Fibroblast of villous mesenchyme (primary cell): ENCODE measurements around the gene STOM. TPM values are rescaled to one million over a fixed set of nuclear protein-coding genes. Genes with fewer than 3 reads are reported as not detected.
"Not testable (repeated sequence)": the region's sequence is repeated elsewhere in the genome, so short reads cannot be mapped to it uniquely, and the experiment has no call there.

Experiments used
- DNase-seq: peaks from one replicate; pipeline ENCODE4 v3.0.0-alpha.2; 2010; ENCODE audit warnings: low read depth
- H3K4me3 ChIP-seq: 2 replicates; pipeline ENCODE4 v1.5.1; 2011; ENCODE audit warnings: low read depth, mild to moderate bottlenecking, low read length
- total RNA-seq: library from RNA; depleted of rRNA; stranded (reverse); fragments of >200 nt; gene quantifications from 2 replicates; pipeline ENCODE4 v1.2.3, GENCODE V29; 2012
- TF ChIP-seq, protein P1 (sequence below): IDR thresholded peaks from 2 replicates; pipeline ENCODE4 v1.5.1; 2012; ENCODE audit warnings: low read depth, mild to moderate bottlenecking, low read length; ENCODE audit not compliant: insufficient read depth

Gene STOM
- total RNA-seq, 1 donor: 168 TPM

DNA sequence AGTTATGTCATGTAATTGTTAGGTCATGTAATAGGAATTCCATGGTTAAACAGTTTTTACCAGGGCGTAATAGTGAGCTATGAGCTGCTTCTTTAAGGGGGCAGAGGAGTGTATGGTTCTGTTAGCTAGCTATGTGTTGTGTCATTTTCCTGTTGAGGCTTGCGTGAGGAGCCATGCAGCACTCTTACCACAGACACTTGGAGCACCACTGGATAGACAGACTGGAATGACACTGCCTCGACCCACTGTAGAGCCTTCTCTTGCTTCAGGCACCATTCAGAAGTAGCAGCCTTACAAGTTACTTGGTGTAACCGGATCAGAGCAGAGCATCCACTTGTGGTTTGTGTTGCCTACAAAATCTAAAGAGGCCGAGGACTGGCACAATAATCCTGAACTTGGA lies 28.3 kb upstream of the STOM start:
- TF ChIP-seq, protein P1, sequence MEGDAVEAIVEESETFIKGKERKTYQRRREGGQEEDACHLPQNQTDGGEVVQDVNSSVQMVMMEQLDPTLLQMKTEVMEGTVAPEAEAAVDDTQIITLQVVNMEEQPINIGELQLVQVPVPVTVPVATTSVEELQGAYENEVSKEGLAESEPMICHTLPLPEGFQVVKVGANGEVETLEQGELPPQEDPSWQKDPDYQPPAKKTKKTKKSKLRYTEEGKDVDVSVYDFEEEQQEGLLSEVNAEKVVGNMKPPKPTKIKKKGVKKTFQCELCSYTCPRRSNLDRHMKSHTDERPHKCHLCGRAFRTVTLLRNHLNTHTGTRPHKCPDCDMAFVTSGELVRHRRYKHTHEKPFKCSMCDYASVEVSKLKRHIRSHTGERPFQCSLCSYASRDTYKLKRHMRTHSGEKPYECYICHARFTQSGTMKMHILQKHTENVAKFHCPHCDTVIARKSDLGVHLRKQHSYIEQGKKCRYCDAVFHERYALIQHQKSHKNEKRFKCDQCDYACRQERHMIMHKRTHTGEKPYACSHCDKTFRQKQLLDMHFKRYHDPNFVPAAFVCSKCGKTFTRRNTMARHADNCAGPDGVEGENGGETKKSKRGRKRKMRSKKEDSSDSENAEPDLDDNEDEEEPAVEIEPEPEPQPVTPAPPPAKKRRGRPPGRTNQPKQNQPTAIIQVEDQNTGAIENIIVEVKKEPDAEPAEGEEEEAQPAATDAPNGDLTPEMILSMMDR: no peak
- DNase-seq: peak; percentile 77
- no peak overlapping the region for H3K4me3 ChIP-seq

DNA sequence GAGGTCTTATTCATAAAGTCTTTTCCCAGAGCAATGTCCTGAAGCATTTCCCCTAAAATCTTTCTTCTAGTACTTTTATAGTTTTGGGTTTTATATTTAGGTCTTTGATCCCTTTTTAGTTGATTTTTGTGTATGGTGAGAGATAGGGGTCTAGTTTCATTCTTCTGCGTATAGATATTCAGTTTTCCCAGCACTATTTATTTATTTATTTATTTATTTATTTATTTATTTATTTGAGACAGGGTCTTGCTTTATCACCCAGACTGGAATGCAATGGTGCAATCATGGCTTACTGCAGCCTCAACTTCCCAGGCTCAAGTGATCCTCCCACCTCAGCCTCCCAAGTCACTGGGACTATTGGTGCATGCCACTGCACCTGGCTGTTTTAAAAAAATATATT lies 27.2 kb upstream of the STOM start:
- DNase-seq, H3K4me3 ChIP-seq: not testable (repeated sequence)

DNA sequence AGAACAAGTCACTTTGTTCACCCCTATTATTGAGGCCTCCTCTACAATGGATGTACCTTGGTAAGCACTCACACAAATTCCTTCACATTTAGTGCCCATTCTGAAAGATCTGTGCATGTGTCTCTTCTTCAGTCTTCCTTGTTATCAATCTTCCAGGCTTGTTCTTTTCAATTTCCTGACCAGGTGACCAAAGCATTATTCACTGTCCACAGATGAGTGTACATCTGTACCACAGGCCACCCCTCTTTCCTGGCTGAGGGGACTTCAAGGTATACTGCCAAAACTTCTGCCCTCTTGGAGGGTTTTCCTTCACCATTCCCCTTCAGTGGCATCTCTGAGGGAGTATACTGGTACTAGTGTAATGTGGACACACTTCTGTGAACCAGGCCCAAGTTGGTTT lies 25.5 kb upstream of the STOM start:
- no peak for DNase-seq
- TF ChIP-seq, protein P1: no peak
- H3K4me3 ChIP-seq: no peak overlapping the region

DNA sequence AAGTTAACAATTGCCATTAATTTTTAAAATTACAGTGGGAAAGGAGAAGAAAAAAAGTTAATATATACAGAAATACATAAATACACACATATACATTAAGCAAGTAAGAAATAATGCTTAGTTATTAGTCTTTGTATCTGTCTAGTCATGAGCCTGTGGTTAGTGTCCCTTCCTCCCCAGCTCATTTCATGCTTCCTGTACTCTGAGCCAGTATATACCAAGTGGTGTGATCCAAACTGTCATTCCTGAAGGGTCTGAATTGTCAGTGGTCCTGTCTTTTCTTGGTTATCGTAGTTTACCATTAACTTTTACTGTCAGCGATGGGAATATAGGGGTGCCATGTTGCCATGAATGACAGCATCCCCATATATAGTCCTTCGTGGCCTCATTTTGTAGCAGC lies 24.2 kb upstream of the STOM start:
- no peak for DNase-seq
- TF ChIP-seq, protein P1: no peak
- no peak overlapping the region for H3K4me3 ChIP-seq

DNA sequence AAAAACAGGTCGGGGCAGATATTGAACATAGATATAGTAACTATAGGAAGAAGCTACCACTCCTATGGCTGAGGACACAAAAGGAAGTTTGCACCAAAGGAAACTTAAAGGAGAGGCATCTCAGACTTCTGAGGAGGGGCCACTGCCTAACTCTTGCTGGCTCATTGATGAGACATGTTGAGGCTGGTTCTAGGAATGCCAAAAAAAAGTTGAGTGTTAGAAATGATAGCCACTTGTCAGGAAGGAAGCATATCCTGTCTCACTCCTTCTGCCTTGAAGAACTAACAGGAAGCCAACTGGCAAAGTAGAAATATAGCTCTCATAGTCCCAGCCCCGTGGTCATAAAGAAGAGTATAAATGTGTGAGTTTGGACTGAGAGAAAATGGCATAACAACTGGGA lies 23.3 kb upstream of the STOM start:
- TF ChIP-seq, protein P1: no peak
- no peak overlapping the region for H3K4me3 ChIP-seq
- DNase-seq: no peak

DNA sequence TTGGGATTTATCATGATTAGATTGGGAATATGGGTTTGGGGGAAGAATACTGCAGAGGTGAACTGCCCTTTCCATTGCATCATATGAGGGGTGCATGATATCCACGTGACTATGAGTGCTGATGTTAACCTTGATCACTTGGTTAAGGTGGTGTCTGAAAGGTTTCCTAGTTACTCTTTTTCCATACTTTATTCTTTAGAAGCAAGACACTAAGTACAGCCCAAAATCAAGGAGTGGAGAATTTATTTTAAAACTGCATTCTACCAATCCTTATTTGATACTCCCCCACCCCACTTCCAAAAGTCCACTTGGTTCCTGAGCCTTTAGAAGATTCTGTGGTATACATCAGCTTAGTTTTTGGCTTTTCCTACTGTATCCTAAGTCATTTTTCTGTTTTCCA lies 20.3 kb upstream of the STOM start:
- no peak overlapping the region for H3K4me3 ChIP-seq
- TF ChIP-seq, protein P1: no peak
- DNase-seq: no peak

DNA sequence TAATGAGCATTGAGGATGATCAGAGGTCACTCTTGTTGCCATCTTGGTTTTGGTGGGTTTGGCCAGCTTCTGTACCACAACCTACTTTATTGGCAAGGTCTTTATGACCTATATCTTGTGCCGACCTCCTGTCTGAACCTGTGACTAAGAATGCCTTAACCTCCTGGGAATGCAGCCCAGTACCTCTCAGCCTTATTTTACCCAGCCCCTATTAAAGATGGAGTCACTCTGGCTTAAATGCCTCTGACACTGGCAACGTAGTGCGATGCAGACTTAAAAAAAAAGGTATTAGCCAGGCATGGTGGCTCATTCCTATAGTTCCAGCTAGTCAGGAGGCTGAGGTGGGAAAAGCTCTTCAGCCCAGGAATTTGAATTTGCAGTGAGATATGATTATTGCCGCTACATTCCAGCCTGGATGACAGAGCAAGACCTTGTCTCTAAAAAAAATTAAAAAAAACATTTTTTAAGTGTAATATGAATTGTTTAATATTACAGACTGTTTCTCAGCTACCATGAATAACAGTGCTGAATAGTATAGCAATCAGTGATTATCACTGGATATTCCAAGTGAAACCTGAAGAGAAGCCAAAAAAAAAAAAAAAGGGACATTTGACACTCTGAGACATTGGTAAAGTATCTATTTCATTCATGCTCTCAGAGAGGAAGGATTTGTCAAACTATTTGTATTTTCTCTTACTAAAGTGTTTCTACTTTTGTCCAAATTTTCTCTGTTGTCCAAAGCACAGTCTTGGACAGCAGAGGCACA lies 18.3 kb upstream of the STOM start:
- TF ChIP-seq, protein P1: no peak
- no peak overlapping the region for H3K4me3 ChIP-seq
- no peak for DNase-seq
